Epithelial cell of esophagus (primary cell): ENCODE measurements around the gene RPS6KA3.

Experiments
- DNase-seq: peaks from one replicate; pipeline ENCODE4 v3.0.0; 2010; ENCODE audit warnings: low read depth
- H3K4me3 ChIP-seq: 2 replicates; pipeline ENCODE4 v1.5.1; 2011; ENCODE audit warnings: mild to moderate bottlenecking, low read length, control low read depth
- CTCF ChIP-seq: IDR thresholded peaks from 2 replicates; pipeline ENCODE4 v1.5.1; 2011; ENCODE audit warnings: low read depth, mild to moderate bottlenecking, low read length, control low read depth, inconsistent platforms; ENCODE audit not compliant: insufficient read depth; ENCODE audit errors: missing control alignments

RPS6KA3 gene

GRCh38 chrX:20116087-20116576 lies 150.6 kb downstream of the RPS6KA3 start:
- no peak for TF ChIP-seq CTCF
- peak overlapping the region; percentile 35 for H3K4me3 ChIP-seq
- no peak for DNase-seq

- DNase-seq = no peak
- H3K4me3 ChIP-seq = no peak overlapping the region
- TF ChIP-seq CTCF = no peak
Observed at GRCh38 chrX:20112022-20112774, 154.5 kb downstream of the RPS6KA3 start.

GRCh38 chrX:20111271-20111670 lies 155.4 kb downstream of the RPS6KA3 start:
- H3K4me3 ChIP-seq = no peak overlapping the region
- TF ChIP-seq CTCF = no peak
- DNase-seq = no peak

- TF ChIP-seq CTCF = no peak
- no peak for DNase-seq
- no peak overlapping the region for H3K4me3 ChIP-seq
Observed at GRCh38 chrX:20101934-20102581, 164.7 kb downstream of the RPS6KA3 start.
